Measurements from ENCODE around the gene DIO3. TPM values are rescaled to one million over a fixed set of nuclear protein-coding genes. Genes with fewer than 3 reads are reported as not detected.

Gene DIO3
- total and polyA plus RNA-seq, 2 of the 13 experiments (the other 11 are each of a cell fraction or from before 2014, with no cell fraction given): not detected

- TF ChIP-seq SPEN (CRISPR knock-in tag; IDR thresholded peaks at IDR 0.05; ENCODE audit: low read depth): no peak
Measured at GRCh38 chr14:101562659-101563351, 1.5 kb downstream of the DIO3 start (continued).

GRCh38 chr14:101563352-101563653 is 2.0 kb downstream of the DIO3 start:
- ATAC-seq: no peak
- no TSS peak for BruUV-seq (replicated peaks)
- ChIA-PET POLR2A (no interaction called here), CTCF (ENCODE audit: low intra/inter-chr PET ratio, low total read pairs) (no interaction called here)
- TF ChIP-seq MYNN (CRISPR knock-in tag; IDR thresholded peaks at IDR 0.05; ENCODE audit: low read depth): no peak
- TF ChIP-seq, protein P1, sequence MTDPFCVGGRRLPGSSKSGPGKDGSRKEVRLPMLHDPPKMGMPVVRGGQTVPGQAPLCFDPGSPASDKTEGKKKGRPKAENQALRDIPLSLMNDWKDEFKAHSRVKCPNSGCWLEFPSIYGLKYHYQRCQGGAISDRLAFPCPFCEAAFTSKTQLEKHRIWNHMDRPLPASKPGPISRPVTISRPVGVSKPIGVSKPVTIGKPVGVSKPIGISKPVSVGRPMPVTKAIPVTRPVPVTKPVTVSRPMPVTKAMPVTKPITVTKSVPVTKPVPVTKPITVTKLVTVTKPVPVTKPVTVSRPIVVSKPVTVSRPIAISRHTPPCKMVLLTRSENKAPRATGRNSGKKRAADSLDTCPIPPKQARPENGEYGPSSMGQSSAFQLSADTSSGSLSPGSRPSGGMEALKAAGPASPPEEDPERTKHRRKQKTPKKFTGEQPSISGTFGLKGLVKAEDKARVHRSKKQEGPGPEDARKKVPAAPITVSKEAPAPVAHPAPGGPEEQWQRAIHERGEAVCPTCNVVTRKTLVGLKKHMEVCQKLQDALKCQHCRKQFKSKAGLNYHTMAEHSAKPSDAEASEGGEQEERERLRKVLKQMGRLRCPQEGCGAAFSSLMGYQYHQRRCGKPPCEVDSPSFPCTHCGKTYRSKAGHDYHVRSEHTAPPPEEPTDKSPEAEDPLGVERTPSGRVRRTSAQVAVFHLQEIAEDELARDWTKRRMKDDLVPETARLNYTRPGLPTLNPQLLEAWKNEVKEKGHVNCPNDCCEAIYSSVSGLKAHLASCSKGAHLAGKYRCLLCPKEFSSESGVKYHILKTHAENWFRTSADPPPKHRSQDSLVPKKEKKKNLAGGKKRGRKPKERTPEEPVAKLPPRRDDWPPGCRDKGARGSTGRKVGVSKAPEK (CRISPR knock-in tag; IDR thresholded peaks at IDR 0.05; ENCODE audit: borderline replicate concordance): no peak
- no peak for TF ChIP-seq ZNF776 (CRISPR knock-in tag; IDR thresholded peaks at IDR 0.05)
- no peak for TF ChIP-seq THYN1 (CRISPR knock-in tag; IDR thresholded peaks at IDR 0.05; ENCODE audit: borderline replicate concordance, low read depth)
- no peak for TF ChIP-seq ATF6 (CRISPR knock-in tag; conservative IDR thresholded peaks at IDR 0.05)
- TF ChIP-seq TBX3 (IDR thresholded peaks at IDR 0.05; ENCODE audit: borderline replicate concordance): no peak
- no peak for TF ChIP-seq HNRNPL (IDR thresholded peaks at IDR 0.05; ENCODE audit: low read depth, low read length)
- TF ChIP-seq, protein P2, sequence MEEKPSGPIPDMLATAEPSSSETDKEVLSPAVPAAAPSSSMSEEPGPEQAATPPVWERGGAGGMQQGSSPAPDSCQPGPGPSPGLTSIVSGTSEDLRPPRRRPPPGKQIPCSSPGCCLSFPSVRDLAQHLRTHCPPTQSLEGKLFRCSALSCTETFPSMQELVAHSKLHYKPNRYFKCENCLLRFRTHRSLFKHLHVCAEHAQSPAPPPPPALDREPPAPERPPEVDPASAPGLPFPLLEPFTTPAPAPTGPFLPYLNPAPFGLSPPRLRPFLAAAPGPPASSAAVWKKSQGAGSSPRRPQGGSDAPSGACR (CRISPR knock-in tag; IDR thresholded peaks at IDR 0.05): no peak
- no peak for TF ChIP-seq ZKSCAN1 (IDR thresholded peaks at IDR 0.05; ENCODE audit: low read length)
- TF ChIP-seq ZXDC (CRISPR knock-in tag; IDR thresholded peaks at IDR 0.05): no peak
- H3K36me3 ChIP-seq (replicated peaks in 1 of 2; ENCODE audit: control insufficient read depth in 1 of 2, insufficient read depth in 2 of 2, low read length in 2 of 2): no peaks in the 10 kb centered on the region
- no peaks in the 10 kb centered on the region for H4K20me1 ChIP-seq (ENCODE audit: insufficient read depth, low read length)
- H3K9me3 ChIP-seq (ENCODE audit: low read length): no peaks in the 10 kb centered on the region
- no peak overlapping the region for H3K9ac ChIP-seq (ENCODE audit: insufficient read depth, low read depth, low read length)
- DNase-seq (ENCODE audit: low spot score): no peak
- intact Hi-C loops (cut with micrococcal nuclease; ENCODE audit: unreplicated experiment): no loop called here
- FAIRE-seq: no peak
- no peaks in the 10 kb centered on the region for H3K79me2 ChIP-seq (ENCODE audit: insufficient read depth, low read length)
- no peaks in the 10 kb centered on the region for H3K4me1 ChIP-seq (ENCODE audit: insufficient read depth, low read length)
- no peak overlapping the region for H2AFZ ChIP-seq (ENCODE audit: low read length)
- H3K27ac ChIP-seq (ENCODE audit: extremely low read length, insufficient read depth, low read length): no peak overlapping the region
- WGBS (ENCODE audit: low lambda C conversion rate): 33% methylated on average over 13 of the region's 13 CpGs
- in situ Hi-C loops (cut with HindIII; ENCODE audit: extremely low pct_ligation_motif_present, low pct_unique_long_range_greater_than_20kb): no loop called here
- H3K4me2 ChIP-seq (ENCODE audit: low read depth, low read length): no peak overlapping the region
- no peak overlapping the region for H3K4me3 ChIP-seq (replicated peaks in 1 of 3; ENCODE audit: insufficient read depth in 1 of 3, low read depth in 2 of 3, low read length in 3 of 3)
- H3K27me3 ChIP-seq (ENCODE audit: control insufficient read depth in 1 of 2, insufficient read depth in 2 of 2, low read length in 2 of 2): peaks cover 9 to 59% of the 10 kb centered on the region in 2 experiments; a peak in 4 of 5 replicates
